HT-29 (cell line): Measurements from ENCODE around the gene R3HDM1. TPM values are rescaled to one million over a fixed set of nuclear protein-coding genes. Genes with fewer than 3 reads are reported as not detected.
"Not testable (repeated sequence)": the region's sequence is repeated elsewhere in the genome, so short reads cannot be mapped to it uniquely, and the experiment has no call there.

Experiments
- DNase-seq: peaks from one replicate; pipeline ENCODE4 v3.0.0-alpha.2; 2015; ENCODE audit warnings: low spot score
- total RNA-seq: library from RNA; depleted of rRNA; stranded (reverse); fragments of >200 nt; shearing (Covaris generic); gene quantifications from 2 replicates; pipeline ENCODE4 v1.2.3, GENCODE V29; 2014; rRNA removed

The R3HDM1 gene
- total RNA-seq: 6.0 and 9.8 TPM in 2 replicates

DNA sequence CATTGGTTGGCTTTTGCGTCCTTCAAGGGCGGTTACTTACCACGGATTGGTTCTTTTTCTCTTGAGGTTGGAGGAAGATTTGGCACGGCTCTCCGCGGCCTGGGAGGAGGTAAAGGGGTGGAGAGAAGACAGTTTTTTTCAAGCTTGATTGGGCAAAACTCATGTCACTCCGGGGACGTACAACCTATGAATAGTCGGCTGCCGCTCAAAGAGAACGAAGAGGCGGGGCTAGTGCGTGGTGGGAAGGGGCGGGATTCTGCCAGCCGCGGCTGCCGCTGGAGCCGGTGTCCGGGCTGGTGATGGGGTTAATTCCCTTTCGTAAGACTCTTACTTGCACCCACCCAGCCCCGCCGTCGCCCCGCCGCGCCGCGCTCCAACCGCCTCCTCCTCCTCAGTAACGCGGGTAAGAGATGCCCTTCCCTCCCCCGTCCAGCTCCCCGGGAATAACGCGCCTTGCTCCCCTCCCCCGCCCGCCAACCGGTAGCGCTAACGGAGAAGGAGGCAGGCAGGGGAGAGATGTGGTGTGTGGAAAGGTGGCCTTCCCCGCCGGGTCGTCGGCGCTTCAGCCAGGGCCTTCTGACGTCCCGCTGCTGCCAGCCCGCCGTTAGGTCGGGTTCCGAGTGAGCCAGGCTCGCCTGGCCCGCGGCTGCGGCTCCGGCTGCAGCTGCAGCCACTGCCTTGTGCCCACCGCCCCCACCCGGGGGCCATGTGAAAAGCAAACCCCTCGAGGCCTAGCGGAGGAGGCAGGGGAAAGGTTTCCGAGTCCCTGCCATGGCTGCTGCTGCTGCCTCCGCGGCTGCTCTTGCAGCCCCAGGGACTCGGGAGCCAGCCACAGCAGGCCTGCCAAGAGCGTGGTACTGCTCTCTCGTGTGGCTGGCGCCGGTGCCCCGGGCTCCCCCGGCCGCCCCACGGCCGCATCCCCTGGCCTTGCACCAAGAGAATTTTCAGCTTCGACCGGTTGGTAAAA, at the start of gene R3HDM1:
Gene R3HDM1, plus strand, starts transcription at position 254 of the 967 bp plus-strand sequence. CDS start 73,362 bp downstream, outside the sequence.
- peak; percentile 100 for DNase-seq

DNA sequence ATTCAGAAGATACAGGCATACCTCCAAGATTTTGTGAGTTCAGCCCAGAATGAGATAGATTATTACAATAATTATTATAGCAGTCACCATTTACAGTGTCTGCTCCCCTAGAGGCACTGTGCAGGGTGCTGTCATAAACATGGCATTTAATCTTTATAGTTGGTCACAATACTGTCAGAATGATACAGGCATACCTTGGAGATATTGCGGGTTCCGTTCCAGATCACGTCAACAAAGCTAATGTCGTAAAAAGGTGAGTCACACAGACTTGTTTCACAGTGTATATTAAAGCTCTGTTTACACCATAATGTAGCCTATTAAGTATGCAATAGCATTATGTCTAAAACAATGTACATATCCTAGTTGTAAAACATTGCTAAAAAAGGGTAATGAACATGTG, 45.8 kb upstream of the R3HDM1 start:
- DNase-seq: peak; percentile 63

DNA sequence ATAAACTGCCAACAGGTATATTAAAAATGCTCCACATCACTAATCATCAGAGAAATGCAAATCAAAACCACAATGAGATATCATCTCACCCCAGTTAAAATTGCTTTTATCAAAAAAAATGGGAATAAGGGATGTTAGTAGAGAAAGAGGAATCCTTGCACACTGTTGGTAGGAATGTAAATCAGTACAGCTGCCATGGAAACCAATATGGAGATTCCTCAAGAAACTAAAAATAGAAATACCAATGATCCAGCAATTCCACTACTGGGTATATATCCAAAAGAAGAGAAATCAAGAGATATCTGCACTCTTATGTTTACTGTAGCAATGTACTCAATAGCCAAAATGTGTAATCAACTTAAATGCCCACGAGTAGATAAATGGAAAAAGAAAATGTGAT, 40.9 kb upstream of the R3HDM1 start:
- no peak for DNase-seq

DNA sequence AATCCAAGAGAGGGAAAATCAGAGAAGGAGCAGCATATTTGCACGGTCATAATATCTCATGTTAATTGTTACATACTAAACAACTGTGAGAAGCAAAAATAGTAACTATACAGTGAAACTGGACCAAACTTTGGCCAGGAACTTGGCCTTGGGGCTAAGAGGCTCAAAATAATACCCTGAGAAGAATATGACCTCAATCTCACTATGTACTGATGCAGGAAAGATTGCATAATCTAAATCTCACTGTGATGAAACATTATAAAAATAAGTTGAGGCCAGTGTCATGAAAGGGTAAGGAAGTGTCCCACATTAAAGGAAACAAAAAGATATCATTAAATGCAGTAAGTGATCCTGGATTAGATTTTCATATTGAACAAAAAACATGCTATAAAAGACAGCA, 36.8 kb upstream of the R3HDM1 start:
- no peak for DNase-seq

DNA sequence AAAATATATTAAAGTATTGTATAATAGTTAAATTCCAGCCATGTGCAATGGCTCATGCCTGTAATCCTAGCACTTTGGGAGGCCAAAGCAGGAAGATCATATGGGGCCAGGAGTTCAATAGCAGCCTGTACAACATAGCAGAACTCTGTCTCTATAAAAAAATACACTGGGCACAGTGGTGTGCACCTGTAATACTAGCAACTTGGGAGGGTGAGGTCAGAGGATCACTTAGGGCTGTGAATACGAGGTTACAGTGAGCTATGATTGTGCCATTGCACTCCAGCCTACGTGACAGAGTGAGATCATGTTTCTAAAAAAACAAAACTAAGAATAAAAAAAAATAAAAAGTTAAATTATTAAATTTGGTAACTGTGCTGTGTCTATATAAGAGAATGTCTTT, 36.4 kb upstream of the R3HDM1 start:
- DNase-seq: no peak

DNA sequence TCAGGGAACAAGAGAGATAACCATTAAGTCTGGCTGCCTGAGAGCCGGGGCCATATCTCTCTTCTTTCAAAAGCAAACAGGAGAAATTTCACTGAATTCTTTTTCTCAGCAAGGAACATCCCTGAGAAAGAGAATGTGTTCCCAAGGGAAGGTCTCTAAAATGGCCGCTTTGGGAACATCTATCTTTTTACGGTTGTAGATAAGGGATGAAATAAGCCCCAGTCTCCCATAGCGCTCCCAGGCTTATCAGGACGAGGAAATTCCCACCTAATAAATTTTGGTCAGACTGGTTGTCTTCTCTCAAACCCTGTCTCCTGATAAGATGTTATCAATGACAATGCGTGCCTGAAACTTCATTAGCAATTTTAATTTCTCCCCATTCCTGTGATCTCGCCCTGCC, 32.7 kb upstream of the R3HDM1 start:
- not testable (repeated sequence) for DNase-seq

DNA sequence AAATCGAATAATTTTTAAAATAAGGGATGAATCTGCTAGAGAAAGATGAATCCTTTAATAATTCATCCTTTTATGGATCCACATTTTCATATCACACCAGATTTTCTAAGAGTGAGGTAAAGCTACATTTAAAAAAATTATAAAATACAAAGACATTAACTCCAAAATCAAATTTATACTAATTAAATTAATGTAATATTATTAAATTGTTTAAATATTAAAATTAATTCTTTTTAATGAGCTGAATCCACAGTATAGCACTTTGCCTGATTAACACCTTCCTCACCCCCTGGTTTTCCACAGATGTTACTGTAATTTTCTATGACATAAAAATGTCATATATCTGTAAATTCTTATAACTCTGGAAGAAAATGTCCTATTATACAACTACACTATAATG, 26.5 kb upstream of the R3HDM1 start:
- DNase-seq: no peak

DNA sequence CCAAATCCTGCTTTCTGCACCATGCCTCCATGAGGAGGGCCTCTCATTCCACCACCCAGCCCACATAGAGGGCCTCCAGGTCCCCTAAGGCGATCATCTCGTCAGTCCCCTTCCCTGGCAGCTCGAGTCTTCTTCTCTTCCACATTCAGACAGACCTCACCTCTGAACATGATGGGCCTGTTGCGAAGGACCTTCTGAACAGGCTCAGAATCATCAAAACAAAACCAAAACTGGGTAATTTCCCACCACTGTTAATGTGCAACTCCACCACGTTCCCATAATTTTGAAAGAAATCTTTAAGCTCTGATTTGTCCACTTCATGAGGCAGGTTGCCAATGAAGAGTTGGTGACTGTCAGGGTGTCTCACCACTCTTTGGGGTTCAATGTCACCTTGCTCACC, 20.7 kb upstream of the R3HDM1 start:
- DNase-seq: no peak

DNA sequence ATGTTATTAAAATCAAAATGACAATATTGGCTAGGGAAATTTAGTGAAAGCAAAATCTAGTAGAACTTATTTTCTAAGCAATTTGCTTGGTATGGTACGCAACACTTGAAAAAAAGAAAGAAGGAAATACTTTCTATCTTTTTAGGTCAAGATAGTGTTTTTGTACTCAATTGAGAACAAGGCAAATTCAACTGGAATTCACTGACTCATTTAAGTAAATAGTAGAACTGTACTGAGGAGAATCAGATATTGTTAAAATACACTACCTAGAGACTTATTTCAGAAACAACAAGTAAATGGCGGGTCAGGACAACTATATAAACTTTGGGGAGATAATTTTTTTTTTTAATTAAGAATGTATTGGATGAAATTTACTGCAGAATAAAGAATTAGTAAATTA, 19.2 kb upstream of the R3HDM1 start:
- DNase-seq: no peak

DNA sequence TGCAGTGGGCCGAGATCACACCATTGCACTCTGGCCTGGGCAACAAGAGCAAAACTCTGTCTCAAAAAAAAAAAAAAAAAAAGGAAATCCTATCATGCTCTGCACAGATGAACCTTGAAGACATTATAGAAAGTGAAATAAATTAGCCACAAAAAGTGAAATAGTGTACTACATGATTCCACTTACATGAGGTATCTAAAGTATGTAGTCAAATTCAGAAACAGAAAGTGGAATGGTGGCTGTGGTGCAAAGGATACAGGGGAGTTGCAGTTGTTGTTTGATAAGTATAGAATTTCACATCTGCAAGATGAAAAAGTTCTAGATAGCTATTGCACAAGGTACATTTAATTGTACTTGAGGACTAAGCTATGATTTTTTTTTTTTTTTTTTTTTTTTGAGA, 5.5 kb upstream of the R3HDM1 start:
- no peak for DNase-seq

DNA sequence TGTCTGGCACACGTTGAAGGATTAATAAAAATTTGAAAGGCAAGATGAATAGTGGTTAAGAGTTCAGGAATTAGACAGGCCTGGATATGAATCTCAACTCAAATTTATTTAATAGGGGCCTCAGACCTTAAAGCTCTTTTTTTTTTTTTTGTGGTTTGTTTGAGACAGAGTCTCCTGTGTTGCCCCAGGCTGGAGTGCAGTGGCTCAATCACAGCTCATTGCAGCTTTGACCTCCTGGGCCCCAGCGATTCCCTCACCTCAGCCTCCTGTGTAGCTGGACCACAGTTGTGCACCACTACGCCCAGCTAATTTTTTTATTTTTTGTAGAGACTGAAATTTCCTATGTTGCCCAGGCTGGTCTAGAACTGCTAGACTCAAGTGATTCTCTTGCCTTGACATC, 3.3 kb upstream of the R3HDM1 start:
- DNase-seq: no peak

DNA sequence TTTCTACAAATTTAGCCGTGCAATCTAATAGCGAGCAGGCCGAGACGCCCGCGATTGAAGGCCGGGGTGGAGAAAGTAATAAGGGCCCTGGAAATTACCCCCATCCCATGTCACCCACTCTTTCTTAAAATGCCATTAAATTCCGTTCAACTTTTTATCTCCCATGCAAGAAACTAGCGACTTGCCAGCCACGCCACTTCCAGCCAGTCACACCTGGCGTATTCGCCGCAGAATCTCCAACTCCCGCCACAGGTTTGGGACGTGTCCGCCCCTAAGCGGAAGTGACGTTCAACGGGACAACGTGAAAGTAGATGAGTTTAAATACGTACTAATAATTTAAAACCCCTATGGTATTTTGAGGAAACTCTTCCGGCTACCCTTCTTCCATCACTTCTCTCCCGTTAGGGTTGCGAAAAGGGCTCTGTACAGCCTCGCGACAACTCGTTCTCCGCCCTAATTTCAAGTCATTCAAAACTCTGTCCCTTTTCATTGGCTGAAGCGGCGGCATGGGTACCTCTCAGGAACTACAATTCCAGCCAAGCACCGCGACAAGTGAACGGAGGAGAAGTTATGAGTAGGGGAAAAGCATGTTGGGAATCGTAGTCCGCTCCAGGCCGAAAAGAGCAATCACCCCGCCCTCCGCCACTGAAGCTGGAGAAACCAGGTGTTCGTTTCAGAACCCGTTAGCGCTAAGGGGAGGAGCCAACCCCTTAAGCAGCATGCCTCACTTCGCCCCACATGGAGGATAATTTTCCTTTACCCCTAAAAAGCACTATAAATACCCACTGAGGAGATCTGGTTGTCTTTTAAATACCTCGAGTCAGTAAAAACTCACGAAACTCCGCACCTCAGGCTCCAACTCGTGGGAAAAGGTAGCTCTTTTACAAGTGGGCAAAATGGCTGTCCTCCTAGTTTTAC, 712 bp upstream of the R3HDM1 start, which contains the start of gene ZRANB3:
Gene ZRANB3, minus strand, starts transcription at position 906 of the 918 bp plus-strand sequence.
- DNase-seq: peak; percentile 98

DNA sequence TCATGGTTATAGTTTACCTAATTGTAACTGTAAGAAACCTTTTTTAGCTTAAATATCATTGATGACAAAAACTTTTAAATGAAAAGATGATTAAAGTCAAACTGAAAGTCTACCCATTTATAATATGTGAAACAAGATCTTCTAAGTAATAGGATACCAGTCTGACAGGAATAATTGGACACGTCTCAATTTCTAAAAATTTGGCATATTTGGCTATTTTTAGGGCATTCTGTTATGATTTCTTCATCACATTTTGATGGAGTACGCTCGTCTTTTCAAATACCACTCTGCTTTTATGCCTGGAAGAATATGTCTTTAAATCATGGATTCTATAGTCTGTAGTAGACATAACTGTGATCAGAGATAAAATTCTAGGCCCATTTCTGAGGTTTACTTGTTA, 1.3 kb downstream of the R3HDM1 start:
- peak; percentile 3 for DNase-seq

DNA sequence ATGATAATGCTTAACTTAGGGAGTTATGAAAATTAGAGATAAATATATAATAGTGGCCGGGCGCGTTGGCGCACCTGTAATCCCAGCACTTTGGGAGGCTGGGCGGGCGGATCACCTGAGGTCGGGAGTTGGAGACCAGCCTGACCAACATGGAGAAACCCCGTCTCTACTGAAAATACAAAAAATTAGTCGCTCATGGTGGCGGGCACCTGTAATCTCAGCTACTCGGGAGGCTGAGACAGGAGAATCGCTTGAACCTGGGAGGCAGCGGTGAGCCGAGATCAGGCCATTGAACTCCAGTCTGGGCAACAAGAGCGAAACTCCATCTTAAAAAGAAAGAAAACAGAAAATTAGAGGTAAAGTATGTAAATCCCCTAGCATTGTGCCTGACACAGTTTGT, 2.3 kb downstream of the R3HDM1 start:
- not testable (repeated sequence) for DNase-seq

DNA sequence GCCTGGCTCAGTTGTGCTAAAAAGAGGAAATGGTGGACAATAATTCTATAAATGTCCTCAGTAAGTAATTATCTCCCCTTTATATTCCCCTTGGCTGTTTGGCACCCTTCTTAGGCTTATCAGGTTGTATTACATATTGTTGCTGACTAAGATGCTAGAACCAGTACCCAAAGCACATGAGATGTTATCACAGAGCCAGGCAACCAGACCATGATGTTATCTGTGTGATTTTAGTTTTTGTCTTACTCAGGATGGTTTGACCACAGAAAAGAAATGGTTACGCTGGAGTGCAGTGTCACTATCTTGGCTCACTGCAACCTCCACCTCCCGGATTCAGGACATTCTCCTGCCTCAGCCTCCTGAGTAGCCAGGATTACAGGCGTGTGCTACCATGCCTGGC, 15.2 kb downstream of the R3HDM1 start:
- no peak for DNase-seq

DNA sequence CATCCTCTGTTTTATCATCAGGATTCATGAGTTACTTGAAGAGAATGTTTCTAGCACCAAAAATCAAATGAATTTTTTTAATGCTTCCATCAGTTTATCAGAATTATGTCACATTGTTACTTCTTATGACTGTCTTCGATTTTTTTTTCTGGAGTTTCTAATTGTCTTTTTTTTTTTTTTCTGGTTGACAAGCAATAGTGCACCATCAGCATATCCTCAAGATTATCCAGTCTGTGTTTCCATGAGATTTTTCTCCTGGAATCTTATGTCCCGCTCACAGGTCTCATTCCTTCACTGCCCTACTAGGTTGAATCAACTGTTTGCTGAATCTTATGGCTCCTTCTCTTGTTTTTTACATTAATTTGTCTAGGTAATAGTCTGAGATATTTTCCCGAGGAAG, 16.0 kb downstream of the R3HDM1 start:
- DNase-seq: no peak

DNA sequence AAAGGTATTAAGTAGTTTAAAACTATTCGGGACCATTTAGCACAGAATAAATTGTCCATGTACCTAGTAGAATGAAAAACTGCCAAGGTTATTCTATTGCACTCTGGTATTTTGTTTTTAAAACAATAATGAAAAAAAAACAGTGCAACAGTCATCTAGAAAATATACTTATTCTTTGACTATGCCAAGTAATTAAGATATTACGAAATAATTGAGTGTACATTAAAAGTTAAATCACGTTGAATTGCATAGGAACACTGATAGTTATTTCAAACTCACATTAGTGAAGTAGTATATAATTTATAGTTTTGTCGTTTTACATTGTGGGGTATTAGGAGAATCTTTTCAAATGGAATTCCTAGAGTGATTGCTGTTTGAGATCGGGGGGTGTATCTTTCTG, 20.1 kb downstream of the R3HDM1 start:
- DNase-seq: no peak

DNA sequence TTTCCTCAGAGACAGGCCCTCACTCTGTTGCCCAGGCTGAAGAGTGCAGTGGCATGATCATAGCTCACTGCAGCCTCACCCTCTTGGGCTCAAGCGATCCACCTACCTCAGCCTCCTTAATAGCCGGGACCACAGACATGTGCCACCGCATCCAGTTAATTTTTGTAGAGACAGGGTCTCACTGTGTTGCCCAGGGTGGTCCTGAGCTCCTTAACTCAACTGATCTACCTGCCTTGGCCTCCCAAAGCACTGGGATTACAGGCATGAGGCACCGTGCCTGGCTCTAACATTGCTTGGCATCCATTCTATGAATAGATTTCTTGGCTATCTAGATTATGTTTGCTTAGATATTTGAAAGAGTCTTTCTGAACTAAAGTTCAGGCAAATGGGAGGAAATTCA, 21.6 kb downstream of the R3HDM1 start:
- no peak for DNase-seq

DNA sequence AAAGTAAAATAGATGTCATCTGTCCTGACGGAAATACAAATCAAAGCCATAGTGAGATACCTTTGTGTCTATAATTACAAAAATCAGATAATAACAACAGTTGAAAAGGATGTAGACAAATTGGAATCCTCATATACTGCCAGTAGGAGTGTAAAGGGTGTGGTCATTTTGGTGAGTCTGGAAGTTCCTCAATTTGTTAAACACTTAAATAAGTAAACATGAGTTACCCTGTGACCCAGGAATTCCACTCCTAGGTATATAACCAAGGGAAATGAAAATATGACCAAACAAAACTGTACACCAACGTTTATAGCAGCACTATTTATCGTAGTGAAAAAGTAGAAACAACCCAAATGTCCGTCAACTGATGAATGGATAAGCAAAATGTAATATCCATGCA, 24.0 kb downstream of the R3HDM1 start:
- DNase-seq: no peak

DNA sequence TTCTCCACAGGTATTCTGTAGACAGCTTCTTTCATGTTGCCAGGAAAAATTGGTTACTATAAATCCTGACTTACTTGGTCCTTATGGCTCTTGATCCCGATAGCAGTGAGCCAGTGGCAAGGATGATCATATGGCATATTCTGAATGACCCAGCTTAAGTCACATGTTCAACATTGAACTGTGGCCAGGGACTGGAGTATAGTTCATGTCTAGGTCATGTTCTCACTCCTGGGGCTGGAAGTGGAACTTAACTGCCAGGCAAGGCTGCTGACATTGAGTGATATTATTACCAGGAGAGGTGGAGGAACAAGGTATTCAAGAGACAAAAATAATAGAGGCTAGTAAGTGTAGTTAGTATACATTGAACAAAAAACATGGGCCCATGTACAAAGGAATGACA, 26.2 kb downstream of the R3HDM1 start:
- no peak for DNase-seq

DNA sequence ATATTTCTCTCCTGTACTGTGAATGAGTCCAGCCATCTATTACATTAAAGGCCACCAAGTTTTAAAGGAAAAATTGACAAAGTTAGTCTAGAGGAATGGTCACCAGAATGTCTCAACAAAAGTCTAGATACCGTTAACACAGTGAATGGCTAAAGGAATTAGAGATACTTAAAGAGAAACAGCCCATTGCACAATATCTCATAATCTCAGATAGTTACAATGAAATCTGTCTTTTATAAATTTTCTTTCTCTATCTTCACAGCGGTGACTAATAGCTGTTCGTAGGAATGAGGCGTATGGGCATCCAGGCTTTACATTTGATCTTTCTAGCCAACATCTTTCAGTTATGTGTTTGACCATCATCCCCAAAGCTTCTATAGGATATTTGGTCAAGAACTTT, 30.6 kb downstream of the R3HDM1 start:
- DNase-seq: no peak

DNA sequence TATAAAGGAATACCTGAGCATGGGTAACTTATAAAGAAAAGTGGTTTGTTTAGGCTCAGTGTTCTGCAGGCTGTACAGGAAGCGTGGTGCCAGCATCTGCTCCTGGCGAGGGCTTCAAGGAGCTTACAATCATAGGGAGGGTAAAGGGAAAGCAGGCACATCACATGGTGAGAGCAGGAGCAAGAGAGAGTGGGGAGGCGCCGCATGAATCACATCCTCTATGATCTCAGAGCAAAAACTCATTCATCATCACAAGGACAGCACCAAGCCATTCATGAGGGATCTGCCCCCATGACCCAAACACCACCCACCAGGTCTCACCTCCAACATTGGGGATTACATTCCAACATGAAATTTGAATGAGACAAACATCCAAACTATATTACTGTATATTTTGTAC, 32.5 kb downstream of the R3HDM1 start:
- DNase-seq: no peak
